Measurements from ENCODE around the gene MYF5.

MYF5 gene

GRCh38 chr12:80763874-80764273, 47.2 kb downstream of the MYF5 start (continued):
- TF ChIP-seq ZNF580 (tag by site-specific recombination; IDR thresholded peaks at IDR 0.05) (no peak), ZSCAN18 (tag by site-specific recombination; IDR thresholded peaks at IDR 0.05) (no peak), GLIS2 (tag by site-specific recombination; IDR thresholded peaks at IDR 0.05) (no peak), ZNF776 (tag by site-specific recombination; IDR thresholded peaks at IDR 0.05; ENCODE audit: borderline replicate concordance) (no peak), SP2 (tag by site-specific recombination; IDR thresholded peaks at IDR 0.05) (no peak), ZNF707 (tag by site-specific recombination; IDR thresholded peaks at IDR 0.05) (no peak), ZNF48 (tag by site-specific recombination; IDR thresholded peaks at IDR 0.05) (no peak), GFI1B (tag by site-specific recombination; IDR thresholded peaks at IDR 0.05) (no peak), ZBTB8A (tag by site-specific recombination; IDR thresholded peaks at IDR 0.05) (no peak), YY2 (tag by site-specific recombination; IDR thresholded peaks at IDR 0.05) (no peak), ZSCAN16 (tag by site-specific recombination; IDR thresholded peaks at IDR 0.05) (no peak)
- TF ChIP-seq, protein P1, sequence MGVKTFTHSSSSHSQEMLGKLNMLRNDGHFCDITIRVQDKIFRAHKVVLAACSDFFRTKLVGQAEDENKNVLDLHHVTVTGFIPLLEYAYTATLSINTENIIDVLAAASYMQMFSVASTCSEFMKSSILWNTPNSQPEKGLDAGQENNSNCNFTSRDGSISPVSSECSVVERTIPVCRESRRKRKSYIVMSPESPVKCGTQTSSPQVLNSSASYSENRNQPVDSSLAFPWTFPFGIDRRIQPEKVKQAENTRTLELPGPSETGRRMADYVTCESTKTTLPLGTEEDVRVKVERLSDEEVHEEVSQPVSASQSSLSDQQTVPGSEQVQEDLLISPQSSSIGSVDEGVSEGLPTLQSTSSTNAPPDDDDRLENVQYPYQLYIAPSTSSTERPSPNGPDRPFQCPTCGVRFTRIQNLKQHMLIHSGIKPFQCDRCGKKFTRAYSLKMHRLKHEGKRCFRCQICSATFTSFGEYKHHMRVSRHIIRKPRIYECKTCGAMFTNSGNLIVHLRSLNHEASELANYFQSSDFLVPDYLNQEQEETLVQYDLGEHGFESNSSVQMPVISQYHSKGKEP (tag by site-specific recombination; IDR thresholded peaks at IDR 0.05), result no peak
- TF ChIP-seq, protein P2, sequence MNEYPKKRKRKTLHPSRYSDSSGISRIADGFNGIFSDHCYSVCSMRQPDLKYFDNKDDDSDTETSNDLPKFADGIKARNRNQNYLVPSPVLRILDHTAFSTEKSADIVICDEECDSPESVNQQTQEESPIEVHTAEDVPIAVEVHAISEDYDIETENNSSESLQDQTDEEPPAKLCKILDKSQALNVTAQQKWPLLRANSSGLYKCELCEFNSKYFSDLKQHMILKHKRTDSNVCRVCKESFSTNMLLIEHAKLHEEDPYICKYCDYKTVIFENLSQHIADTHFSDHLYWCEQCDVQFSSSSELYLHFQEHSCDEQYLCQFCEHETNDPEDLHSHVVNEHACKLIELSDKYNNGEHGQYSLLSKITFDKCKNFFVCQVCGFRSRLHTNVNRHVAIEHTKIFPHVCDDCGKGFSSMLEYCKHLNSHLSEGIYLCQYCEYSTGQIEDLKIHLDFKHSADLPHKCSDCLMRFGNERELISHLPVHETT (tag by site-specific recombination; IDR thresholded peaks at IDR 0.05), result no peak
- TF ChIP-seq, protein P3, sequence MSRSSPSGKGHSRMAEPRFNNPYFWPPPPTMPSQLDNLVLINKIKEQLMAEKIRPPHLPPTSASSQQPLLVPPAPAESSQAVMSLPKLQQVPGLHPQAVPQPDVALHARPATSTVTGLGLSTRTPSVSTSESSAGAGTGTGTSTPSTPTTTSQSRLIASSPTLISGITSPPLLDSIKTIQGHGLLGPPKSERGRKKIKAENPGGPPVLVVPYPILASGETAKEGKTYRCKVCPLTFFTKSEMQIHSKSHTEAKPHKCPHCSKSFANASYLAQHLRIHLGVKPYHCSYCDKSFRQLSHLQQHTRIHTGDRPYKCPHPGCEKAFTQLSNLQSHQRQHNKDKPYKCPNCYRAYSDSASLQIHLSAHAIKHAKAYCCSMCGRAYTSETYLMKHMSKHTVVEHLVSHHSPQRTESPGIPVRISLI (tag by site-specific recombination; IDR thresholded peaks at IDR 0.05), result peak; percentile 71; the same call in 1 of the 2 replicates

- no peaks in the 10 kb centered on the region for H3K36me3 ChIP-seq (ENCODE audit: control insufficient read depth in 2 of 2, insufficient read depth in 1 of 2, low read length in 2 of 2)
- POLR2A ChIA-PET, result no interaction called here
- no peak overlapping the region for H3K27ac ChIP-seq (ENCODE audit: extremely low read depth, low read depth, low read length)
- CTCF ChIA-PET, result no interaction called here
- no peaks in the 10 kb centered on the region for H3K9me3 ChIP-seq (ENCODE audit: control insufficient read depth, insufficient read depth, low read depth, low read length)
- no peaks in the 10 kb centered on the region for H3K4me1 ChIP-seq (ENCODE audit: control insufficient read depth, insufficient read depth, low read length)
- H3K4me3 ChIP-seq (ENCODE audit: low read depth, low read length), result no peak overlapping the region
- TF ChIP-seq ZNF16 (tag by site-specific recombination; IDR thresholded peaks at IDR 0.05; ENCODE audit: low read depth) (no peak), ZNF354C (tag by site-specific recombination; IDR thresholded peaks at IDR 0.05; ENCODE audit: borderline replicate concordance, low read depth) (no peak), ZNF335 (tag by site-specific recombination; conservative IDR thresholded peaks at IDR 0.05) (no peak), ZNF239 (tag by site-specific recombination; IDR thresholded peaks at IDR 0.05) (no peak), ZSCAN23 (tag by site-specific recombination; IDR thresholded peaks at IDR 0.05) (no peak)
- TF ChIP-seq, protein P4, sequence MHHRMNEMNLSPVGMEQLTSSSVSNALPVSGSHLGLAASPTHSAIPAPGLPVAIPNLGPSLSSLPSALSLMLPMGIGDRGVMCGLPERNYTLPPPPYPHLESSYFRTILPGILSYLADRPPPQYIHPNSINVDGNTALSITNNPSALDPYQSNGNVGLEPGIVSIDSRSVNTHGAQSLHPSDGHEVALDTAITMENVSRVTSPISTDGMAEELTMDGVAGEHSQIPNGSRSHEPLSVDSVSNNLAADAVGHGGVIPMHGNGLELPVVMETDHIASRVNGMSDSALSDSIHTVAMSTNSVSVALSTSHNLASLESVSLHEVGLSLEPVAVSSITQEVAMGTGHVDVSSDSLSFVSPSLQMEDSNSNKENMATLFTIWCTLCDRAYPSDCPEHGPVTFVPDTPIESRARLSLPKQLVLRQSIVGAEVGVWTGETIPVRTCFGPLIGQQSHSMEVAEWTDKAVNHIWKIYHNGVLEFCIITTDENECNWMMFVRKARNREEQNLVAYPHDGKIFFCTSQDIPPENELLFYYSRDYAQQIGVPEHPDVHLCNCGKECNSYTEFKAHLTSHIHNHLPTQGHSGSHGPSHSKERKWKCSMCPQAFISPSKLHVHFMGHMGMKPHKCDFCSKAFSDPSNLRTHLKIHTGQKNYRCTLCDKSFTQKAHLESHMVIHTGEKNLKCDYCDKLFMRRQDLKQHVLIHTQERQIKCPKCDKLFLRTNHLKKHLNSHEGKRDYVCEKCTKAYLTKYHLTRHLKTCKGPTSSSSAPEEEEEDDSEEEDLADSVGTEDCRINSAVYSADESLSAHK (tag by site-specific recombination; IDR thresholded peaks at IDR 0.05), result no peak
- TF ChIP-seq, protein P5, sequence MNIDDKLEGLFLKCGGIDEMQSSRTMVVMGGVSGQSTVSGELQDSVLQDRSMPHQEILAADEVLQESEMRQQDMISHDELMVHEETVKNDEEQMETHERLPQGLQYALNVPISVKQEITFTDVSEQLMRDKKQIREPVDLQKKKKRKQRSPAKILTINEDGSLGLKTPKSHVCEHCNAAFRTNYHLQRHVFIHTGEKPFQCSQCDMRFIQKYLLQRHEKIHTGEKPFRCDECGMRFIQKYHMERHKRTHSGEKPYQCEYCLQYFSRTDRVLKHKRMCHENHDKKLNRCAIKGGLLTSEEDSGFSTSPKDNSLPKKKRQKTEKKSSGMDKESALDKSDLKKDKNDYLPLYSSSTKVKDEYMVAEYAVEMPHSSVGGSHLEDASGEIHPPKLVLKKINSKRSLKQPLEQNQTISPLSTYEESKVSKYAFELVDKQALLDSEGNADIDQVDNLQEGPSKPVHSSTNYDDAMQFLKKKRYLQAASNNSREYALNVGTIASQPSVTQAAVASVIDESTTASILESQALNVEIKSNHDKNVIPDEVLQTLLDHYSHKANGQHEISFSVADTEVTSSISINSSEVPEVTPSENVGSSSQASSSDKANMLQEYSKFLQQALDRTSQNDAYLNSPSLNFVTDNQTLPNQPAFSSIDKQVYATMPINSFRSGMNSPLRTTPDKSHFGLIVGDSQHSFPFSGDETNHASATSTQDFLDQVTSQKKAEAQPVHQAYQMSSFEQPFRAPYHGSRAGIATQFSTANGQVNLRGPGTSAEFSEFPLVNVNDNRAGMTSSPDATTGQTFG (tag by site-specific recombination; IDR thresholded peaks at IDR 0.05; ENCODE audit: borderline replicate concordance), result no peak
- TF ChIP-seq, protein P6, sequence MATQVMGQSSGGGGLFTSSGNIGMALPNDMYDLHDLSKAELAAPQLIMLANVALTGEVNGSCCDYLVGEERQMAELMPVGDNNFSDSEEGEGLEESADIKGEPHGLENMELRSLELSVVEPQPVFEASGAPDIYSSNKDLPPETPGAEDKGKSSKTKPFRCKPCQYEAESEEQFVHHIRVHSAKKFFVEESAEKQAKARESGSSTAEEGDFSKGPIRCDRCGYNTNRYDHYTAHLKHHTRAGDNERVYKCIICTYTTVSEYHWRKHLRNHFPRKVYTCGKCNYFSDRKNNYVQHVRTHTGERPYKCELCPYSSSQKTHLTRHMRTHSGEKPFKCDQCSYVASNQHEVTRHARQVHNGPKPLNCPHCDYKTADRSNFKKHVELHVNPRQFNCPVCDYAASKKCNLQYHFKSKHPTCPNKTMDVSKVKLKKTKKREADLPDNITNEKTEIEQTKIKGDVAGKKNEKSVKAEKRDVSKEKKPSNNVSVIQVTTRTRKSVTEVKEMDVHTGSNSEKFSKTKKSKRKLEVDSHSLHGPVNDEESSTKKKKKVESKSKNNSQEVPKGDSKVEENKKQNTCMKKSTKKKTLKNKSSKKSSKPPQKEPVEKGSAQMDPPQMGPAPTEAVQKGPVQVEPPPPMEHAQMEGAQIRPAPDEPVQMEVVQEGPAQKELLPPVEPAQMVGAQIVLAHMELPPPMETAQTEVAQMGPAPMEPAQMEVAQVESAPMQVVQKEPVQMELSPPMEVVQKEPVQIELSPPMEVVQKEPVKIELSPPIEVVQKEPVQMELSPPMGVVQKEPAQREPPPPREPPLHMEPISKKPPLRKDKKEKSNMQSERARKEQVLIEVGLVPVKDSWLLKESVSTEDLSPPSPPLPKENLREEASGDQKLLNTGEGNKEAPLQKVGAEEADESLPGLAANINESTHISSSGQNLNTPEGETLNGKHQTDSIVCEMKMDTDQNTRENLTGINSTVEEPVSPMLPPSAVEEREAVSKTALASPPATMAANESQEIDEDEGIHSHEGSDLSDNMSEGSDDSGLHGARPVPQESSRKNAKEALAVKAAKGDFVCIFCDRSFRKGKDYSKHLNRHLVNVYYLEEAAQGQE (tag by site-specific recombination; IDR thresholded peaks at IDR 0.05), result no peak
These were observed 49.5 kb downstream of the MYF5 start for GRCh38 chr12:80766210-80766609.
